Measurements from ENCODE around the gene MAP4K1. TPM values are rescaled to one million over a fixed set of nuclear protein-coding genes. Genes with fewer than 3 reads are reported as not detected.
"Not testable (repeated sequence)": the region's sequence is repeated elsewhere in the genome, so short reads cannot be mapped to it uniquely, and the experiment has no call there.

Gene MAP4K1
- total RNA-seq, 2 donors from 2014 or later = 225 to 247 TPM

GRCh38 chr19:38614289-38614688, 3.5 kb downstream of the MAP4K1 start:
- no peak for DNase-seq (ENCODE audit: low spot score in 2 of 2)
- H3K27ac Mint-ChIP-seq = no peak overlapping the region
- H3K9me3 Mint-ChIP-seq = no peaks in the 10 kb centered on the region
- no peak for ATAC-seq
- peaks cover 37 to 42% of the 10 kb centered on the region in 2 donors for H3K36me3 Mint-ChIP-seq

DNA sequence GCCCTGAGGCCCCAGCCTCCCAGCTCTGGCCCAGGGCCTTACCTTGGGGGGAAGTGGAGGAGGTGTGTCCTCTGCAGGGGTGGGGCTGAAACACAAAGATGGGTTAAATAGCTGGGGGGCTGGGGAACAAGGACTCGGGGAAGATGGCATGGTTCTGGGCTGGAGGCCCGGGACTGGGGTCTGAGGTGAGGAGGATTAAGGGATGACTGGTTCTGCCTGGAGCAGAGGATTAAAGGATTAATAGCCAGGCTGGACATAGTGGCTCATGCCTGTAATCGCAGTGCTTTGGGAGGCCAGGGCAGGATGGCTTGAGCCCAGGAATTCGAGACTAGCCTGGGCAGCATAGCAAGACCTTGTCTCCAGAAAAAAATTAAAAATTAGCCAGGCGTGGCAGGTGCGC, 11.6 kb downstream of the MAP4K1 start:
- DNase-seq (ENCODE audit: low spot score in 2 of 2) = no peak
- Mint-ChIP-seq H3K27ac (peak overlapping the region in 1 of 2 donors; percentile 65), H3K36me3 (peaks cover 4 to 13% of the 10 kb centered on the region in 2 donors), H3K9me3 (no peaks in the 10 kb centered on the region)
- ATAC-seq = no peak

DNA sequence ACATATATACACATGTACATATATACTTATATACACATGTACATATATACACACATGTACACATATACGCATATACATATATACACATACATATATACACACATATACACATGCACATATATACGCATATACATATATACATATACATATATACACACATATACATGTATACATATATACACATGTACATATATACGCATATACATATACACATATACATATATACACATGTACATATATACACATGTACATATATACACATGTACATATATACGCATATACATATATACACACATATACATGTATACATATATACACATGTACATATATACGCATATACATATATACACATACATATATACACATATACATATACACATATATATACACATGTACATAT, 14.9 kb downstream of the MAP4K1 start:
- H3K36me3 Mint-ChIP-seq = peaks cover 5 to 18% of the 10 kb centered on the region in 2 donors
- ATAC-seq; H3K27ac Mint-ChIP-seq; H3K9me3 Mint-ChIP-seq; DNase-seq (ENCODE audit: low spot score in 2 of 2): not testable (repeated sequence)

- DNase-seq (ENCODE audit: low spot score in 2 of 2) (no peak), ATAC-seq (no peak)
- no peak overlapping the region for H3K27ac Mint-ChIP-seq
- H3K9me3 Mint-ChIP-seq = no peaks in the 10 kb centered on the region
- peaks cover 5 to 33% of the 10 kb centered on the region in 2 donors for H3K36me3 Mint-ChIP-seq
Observed at GRCh38 chr19:38599722-38600121, 18.0 kb downstream of the MAP4K1 start.

DNA sequence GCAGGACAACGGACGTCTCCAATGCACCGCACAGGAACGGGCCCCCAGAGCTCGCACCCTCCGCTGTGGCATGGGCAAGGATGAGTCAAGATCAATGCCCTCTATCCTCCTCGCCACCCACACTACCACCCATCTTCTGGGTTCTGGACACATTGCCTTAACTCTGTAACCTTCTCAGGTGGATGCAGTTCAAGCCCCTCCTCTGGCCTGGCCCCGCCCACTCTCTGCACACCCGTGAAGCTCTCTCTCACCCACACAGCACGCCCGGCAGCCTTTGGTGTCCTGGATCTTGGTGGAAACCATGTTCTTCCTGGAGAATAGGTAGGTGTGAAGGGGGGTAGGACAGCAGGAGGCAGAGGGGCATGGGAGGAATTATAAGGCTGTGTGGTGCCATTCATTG, 20.7 kb downstream of the MAP4K1 start:
- H3K27ac Mint-ChIP-seq = peak overlapping the region in 1 of 2 donors; percentile 68
- no peak for DNase-seq (ENCODE audit: low spot score in 2 of 2)
- peaks cover 5 to 33% of the 10 kb centered on the region in 2 donors for H3K36me3 Mint-ChIP-seq
- ATAC-seq = no peak
- H3K9me3 Mint-ChIP-seq = no peaks in the 10 kb centered on the region

GRCh38 chr19:38596057-38596981, 21.4 kb downstream of the MAP4K1 start:
- Mint-ChIP-seq H3K9me3 (no peaks in the 10 kb centered on the region), H3K36me3 (peaks cover 5 to 27% of the 10 kb centered on the region in 2 donors), H3K27ac (peak overlapping the region in 1 of 2 donors; percentile 50)
- DNase-seq (ENCODE audit: low spot score in 2 of 2) = peak in 1 of 2 donors; percentile 37
- ATAC-seq = peak in 1 of 2 donors; percentile 13

- ATAC-seq = no peak
- peaks cover 0 to 17% of the 10 kb centered on the region in 2 donors for H3K36me3 Mint-ChIP-seq
Observed at GRCh38 chr19:38592940-38593339, 24.8 kb downstream of the MAP4K1 start.

DNA sequence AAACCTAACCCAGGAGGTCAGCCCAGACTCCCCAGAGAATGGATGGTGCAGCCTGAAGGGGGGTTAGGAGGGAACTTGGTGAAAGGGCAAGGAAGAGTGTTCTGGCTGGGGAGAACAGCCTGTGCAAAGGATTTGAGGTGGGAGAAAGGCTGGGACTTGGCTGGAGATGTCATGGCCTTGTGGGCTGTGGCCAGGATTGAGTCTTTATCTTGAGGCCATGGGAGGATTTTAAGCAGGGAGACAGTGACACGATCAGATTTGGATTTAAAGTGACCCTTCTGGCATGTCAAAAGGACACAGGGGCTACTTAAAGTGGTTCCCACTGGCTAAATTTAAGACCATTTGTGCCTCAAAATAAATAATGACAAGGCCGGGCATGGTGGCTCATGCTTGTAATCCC, 29.7 kb downstream of the MAP4K1 start:
- Mint-ChIP-seq H3K9me3 (no peaks in the 10 kb centered on the region), H3K27ac (peak overlapping the region in 1 of 2 donors; percentile 50), H3K36me3 (peaks cover 0 to 10% of the 10 kb centered on the region in 2 donors)
- DNase-seq (ENCODE audit: low spot score in 2 of 2) = no peak
- no peak for ATAC-seq

More at GRCh38 chr19:38592940-38593339, 24.8 kb downstream of the MAP4K1 start:
- Mint-ChIP-seq H3K9me3 (no peaks in the 10 kb centered on the region), H3K27ac (no peak overlapping the region)
- no peak for DNase-seq (ENCODE audit: low spot score in 2 of 2)

- ATAC-seq (no peak), DNase-seq (ENCODE audit: low spot score in 2 of 2) (no peak)
- H3K9me3 Mint-ChIP-seq = no peaks in the 10 kb centered on the region
- H3K27ac Mint-ChIP-seq = no peak overlapping the region
- H3K36me3 Mint-ChIP-seq = peaks cover 0 to 10% of the 10 kb centered on the region in 2 donors
Observed at GRCh38 chr19:38587562-38587961, 30.2 kb downstream of the MAP4K1 start.

GRCh38 chr19:38583985-38584305, 33.8 kb downstream of the MAP4K1 start:
- DNase-seq (ENCODE audit: low spot score in 2 of 2) (no peak), ATAC-seq (peak in 1 of 2 donors; percentile 13)
- peak overlapping the region in 1 of 2 donors; percentile 1 for H3K27ac Mint-ChIP-seq
- peaks cover 0 to 10% of the 10 kb centered on the region in 2 donors for H3K36me3 Mint-ChIP-seq
- no peaks in the 10 kb centered on the region for H3K9me3 Mint-ChIP-seq

GRCh38 chr19:38583219-38583984, 34.4 kb downstream of the MAP4K1 start:
- ATAC-seq (peak; percentile 18 to 50), DNase-seq (ENCODE audit: low spot score in 2 of 2) (no peak)
- H3K27ac Mint-ChIP-seq = peak overlapping the region in 1 of 2 donors; percentile 1
- peaks cover 0 to 10% of the 10 kb centered on the region in 2 donors for H3K36me3 Mint-ChIP-seq
- H3K9me3 Mint-ChIP-seq = no peaks in the 10 kb centered on the region

DNA sequence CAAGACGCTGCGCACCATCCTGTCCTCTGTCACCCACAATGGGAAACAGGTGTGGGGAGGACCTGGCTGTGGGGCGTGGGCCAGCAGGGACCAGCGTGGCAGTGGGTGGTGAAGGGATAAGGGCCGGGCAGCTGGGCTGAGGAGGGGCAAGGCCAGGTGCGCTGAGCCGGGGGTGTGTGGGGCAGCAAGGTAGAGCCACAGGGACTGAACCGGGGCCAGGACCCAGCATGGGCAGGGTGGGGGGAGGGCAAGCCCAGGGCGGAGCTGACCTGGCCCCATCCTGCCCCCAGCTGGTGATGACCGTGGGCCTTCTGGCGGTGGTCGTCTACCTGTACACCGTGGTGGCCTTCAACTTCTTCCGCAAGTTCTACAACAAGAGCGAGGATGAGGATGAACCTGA, 37.7 kb downstream of the MAP4K1 start:
- Mint-ChIP-seq H3K9me3 (no peaks in the 10 kb centered on the region), H3K27ac (no peak overlapping the region), H3K36me3 (no peaks in the 10 kb centered on the region)
- ATAC-seq (no peak), DNase-seq (ENCODE audit: low spot score in 2 of 2) (no peak)

GRCh38 chr19:38579304-38579703, 38.4 kb downstream of the MAP4K1 start:
- not testable (repeated sequence) for H3K9me3 Mint-ChIP-seq; ATAC-seq; H3K27ac Mint-ChIP-seq; DNase-seq (ENCODE audit: low spot score in 2 of 2); H3K36me3 Mint-ChIP-seq

GRCh38 chr19:38577826-38578225, 39.9 kb downstream of the MAP4K1 start:
- no peaks in the 10 kb centered on the region for H3K9me3 Mint-ChIP-seq
- DNase-seq (ENCODE audit: low spot score in 2 of 2) (no peak), ATAC-seq (no peak)
- no peaks in the 10 kb centered on the region for H3K36me3 Mint-ChIP-seq
- no peak overlapping the region for H3K27ac Mint-ChIP-seq

- no peak for ATAC-seq
- no peaks in the 10 kb centered on the region for H3K36me3 Mint-ChIP-seq
- DNase-seq (ENCODE audit: low spot score in 2 of 2) = no peak
- H3K27ac Mint-ChIP-seq = no peak overlapping the region
- H3K9me3 Mint-ChIP-seq = no peaks in the 10 kb centered on the region
Observed at GRCh38 chr19:38571682-38572081, 46.1 kb downstream of the MAP4K1 start.

DNA sequence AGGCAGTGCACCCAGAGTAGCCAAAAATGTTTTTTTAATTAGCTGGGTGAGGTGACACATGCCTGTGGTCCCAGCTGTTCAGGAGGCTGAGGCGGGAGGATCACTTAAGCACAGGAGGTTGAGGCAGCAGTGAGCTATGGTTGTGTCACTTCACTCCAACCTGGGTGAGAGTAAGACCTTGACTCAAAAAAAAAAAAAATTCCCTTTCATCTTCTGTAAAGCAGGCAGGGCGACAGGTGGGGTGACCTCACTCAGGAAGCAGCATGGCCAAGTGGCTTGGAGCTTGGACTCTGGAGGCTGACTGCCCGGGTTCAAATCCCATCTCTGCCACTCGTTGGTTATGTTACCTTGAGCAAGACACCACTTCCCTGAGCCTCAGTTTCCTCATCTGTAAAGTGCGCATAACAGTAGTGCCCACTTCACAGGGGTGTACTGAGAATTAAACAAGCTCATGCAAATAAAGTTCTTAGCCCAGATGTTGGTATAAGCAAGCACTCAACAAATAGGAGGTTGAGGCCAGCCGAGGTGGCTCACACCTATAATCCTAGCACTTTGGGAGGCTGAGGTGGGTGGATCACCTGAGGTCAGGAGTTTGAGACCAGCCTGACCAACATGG, 48.3 kb downstream of the MAP4K1 start:
- ATAC-seq = peak; percentile 67 to 80

GRCh38 chr19:38565691-38566105, 52.1 kb downstream of the MAP4K1 start:
- ATAC-seq = no peak
- no peak overlapping the region for H3K27ac Mint-ChIP-seq
- no peaks in the 10 kb centered on the region for H3K36me3 Mint-ChIP-seq

More for the DNA sequence above, 48.3 kb downstream of the MAP4K1 start:
- H3K27ac Mint-ChIP-seq = peak overlapping the region in 1 of 2 donors; percentile 59
- no peaks in the 10 kb centered on the region for H3K9me3 Mint-ChIP-seq
- H3K36me3 Mint-ChIP-seq = no peaks in the 10 kb centered on the region
- DNase-seq (ENCODE audit: low spot score in 2 of 2) = no peak

More at GRCh38 chr19:38565691-38566105, 52.1 kb downstream of the MAP4K1 start:
- no peaks in the 10 kb centered on the region for H3K9me3 Mint-ChIP-seq
- no peak for DNase-seq (ENCODE audit: low spot score in 2 of 2)
